Kidney epithelial cell (primary cell): ENCODE results near the gene TRIM65. TPM values are rescaled to one million over a fixed set of nuclear protein-coding genes. Genes with fewer than 3 reads are reported as not detected.

ENCODE experiments used
- DNase-seq: peaks from one replicate; pipeline ENCODE4 v3.0.0-alpha.2; 2010; ENCODE audit warnings: low read depth
- H3K27me3 ChIP-seq: 2 replicates; pipeline ENCODE4 v1.6.0; 2011; ENCODE audit warnings: low read length; ENCODE audit not compliant: control insufficient read depth, insufficient read depth
- H3K36me3 ChIP-seq: 2 replicates; pipeline ENCODE4 v1.5.1; 2011; ENCODE audit warnings: low read length; ENCODE audit not compliant: control insufficient read depth, insufficient read depth
- H3K4me3 ChIP-seq: 2 replicates; pipeline ENCODE4 v1.5.1; 2011; ENCODE audit warnings: low read depth, mild to moderate bottlenecking, control low read depth, low read length
- CTCF ChIP-seq: IDR thresholded peaks from 2 replicates; pipeline ENCODE4 v1.5.1; 2011; ENCODE audit warnings: mild to moderate bottlenecking, moderate library complexity, low read length, control low read depth, inconsistent platforms; ENCODE audit not compliant: insufficient read depth, poor library complexity, severe bottlenecking
- total RNA-seq: library from RNA; depleted of rRNA; stranded (reverse); fragments of >200 nt; gene quantifications from 2 replicates; pipeline ENCODE4 v1.2.3, GENCODE V29; 2015

TRIM65 gene
- total RNA-seq, 1 donor from 2014 or later = 31.8 TPM

- no peak for TF ChIP-seq CTCF
- Histone ChIP-seq H3K36me3 (no peaks in the 10 kb centered on the region), H3K4me3 (no peak overlapping the region), H3K27me3 (no peaks in the 10 kb centered on the region)
- no peak for DNase-seq
Observed at GRCh38 chr17:75840799-75841164, 56.0 kb downstream of the TRIM65 start.

DNA sequence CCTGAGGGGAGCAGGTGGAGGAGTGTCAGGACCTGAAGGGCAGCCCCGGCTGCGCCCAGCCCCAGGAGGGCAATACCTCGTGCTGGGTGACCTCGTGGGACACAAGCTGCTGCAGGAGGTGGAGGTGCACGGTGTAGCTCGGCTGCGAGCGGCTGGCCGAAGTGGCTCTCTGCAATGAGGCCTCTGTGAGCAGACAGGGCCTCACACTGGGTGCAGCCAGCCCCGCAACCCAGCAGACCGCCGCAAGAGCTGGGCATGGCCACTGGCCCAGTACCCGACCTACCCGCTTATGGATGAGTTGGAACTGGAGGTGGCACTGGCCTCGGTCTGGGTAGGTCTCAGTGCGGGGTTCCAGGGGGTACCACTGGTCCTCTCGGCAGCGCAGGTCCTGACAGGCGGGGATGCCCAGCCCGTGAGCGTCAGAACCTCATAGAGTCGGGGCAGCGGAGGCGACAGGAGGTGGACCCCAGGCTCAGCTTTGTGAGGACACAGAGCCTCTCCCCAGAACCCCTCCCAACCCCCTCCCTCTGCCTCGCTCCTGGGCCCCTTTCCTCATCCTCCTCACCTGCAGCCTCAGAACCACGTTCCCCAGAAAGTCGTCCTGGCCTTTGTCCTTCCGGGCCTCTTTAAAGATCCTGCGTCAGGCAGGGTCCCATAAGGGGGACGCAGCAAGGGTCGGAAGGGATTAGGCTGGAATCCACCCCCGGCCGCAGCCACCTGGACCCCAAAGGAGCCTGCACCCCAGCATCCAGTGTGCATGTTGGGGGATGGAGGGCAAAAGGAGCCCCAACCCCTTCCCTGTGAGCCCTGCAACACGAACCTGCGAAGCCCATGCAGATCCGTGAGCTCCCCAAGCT is 56.6 kb downstream of the TRIM65 start:
- TF ChIP-seq CTCF = no peak
- H3K36me3 ChIP-seq = no peaks in the 10 kb centered on the region
- H3K27me3 ChIP-seq = no peaks in the 10 kb centered on the region
- H3K4me3 ChIP-seq = no peak overlapping the region
- DNase-seq = no peak

Other genes with a start within 250 kb of the TRIM65 start
- gene RECQL5, start 229.8 kb downstream of the TRIM65 start, total RNA-seq = 18.7 and 29.5 TPM in 2 replicates
- 58.6 and 59.6 TPM in 2 replicates for gene SAP30BP, start 229.6 kb downstream of the TRIM65 start, total RNA-seq
- 17.8 and 27.9 TPM in 2 replicates for gene ITGB4, start 175.5 kb downstream of the TRIM65 start, total RNA-seq
- 18.7 and 21.2 TPM in 2 replicates for gene GALK1, start 131.8 kb downstream of the TRIM65 start, total RNA-seq
- gene UNK, start 112.1 kb downstream of the TRIM65 start, total RNA-seq = 18.6 and 23.7 TPM in 2 replicates
- gene UNC13D, start 52.5 kb downstream of the TRIM65 start, total RNA-seq = 14.0 and 17.9 TPM in 2 replicates
- gene WBP2, start 41.6 kb downstream of the TRIM65 start, total RNA-seq = 93.3 and 105 TPM in 2 replicates
- gene TRIM47, start 18.4 kb downstream of the TRIM65 start, total RNA-seq = 56.5 and 75.8 TPM in 2 replicates
- gene MRPL38, start 7.9 kb upstream of the TRIM65 start, total RNA-seq = 36.5 and 49.4 TPM in 2 replicates
- 3.8 and 7.3 TPM in 2 replicates for gene FBF1, start 44.1 kb upstream of the TRIM65 start, total RNA-seq
- gene ACOX1, start 82.2 kb upstream of the TRIM65 start, total RNA-seq = 40.1 and 41.1 TPM in 2 replicates
- gene TEN1, start 82.3 kb upstream of the TRIM65 start, total RNA-seq = 28.9 and 42.0 TPM in 2 replicates
- 7.4 and 11.5 TPM in 2 replicates for gene CDK3, start 103.9 kb upstream of the TRIM65 start, total RNA-seq
- 8.5 and 8.8 TPM in 2 replicates for gene EVPL, start 130.4 kb upstream of the TRIM65 start, total RNA-seq
- gene SRP68, start 175.6 kb upstream of the TRIM65 start, total RNA-seq = 45.7 and 53.2 TPM in 2 replicates
- gene GALR2, start 177.8 kb upstream of the TRIM65 start, total RNA-seq = 0.33 and 0.34 TPM in 2 replicates
- not detected in 2 replicates for gene ZACN, start 182.2 kb upstream of the TRIM65 start, total RNA-seq
- gene EXOC7, start 206.8 kb upstream of the TRIM65 start, total RNA-seq = 80.1 and 88.9 TPM in 2 replicates
- 2.3 and 3.0 TPM in 2 replicates for gene FOXJ1, start 244.3 kb upstream of the TRIM65 start, total RNA-seq